NCI-H345 treated with DMSO at 0.1 percent for 48 hours (cell line): Measurements from ENCODE around the gene MRPL48.
"Not testable (repeated sequence)": the region's sequence is repeated elsewhere in the genome, so short reads cannot be mapped to it uniquely, and the experiment has no call there.

ENCODE experiments used
- DNase-seq: peaks from one replicate; lab custom pipeline; 2025; ENCODE audit not compliant: unreplicated experiment; lab: John Stamatoyannopoulos, UW

Gene MRPL48

DNA sequence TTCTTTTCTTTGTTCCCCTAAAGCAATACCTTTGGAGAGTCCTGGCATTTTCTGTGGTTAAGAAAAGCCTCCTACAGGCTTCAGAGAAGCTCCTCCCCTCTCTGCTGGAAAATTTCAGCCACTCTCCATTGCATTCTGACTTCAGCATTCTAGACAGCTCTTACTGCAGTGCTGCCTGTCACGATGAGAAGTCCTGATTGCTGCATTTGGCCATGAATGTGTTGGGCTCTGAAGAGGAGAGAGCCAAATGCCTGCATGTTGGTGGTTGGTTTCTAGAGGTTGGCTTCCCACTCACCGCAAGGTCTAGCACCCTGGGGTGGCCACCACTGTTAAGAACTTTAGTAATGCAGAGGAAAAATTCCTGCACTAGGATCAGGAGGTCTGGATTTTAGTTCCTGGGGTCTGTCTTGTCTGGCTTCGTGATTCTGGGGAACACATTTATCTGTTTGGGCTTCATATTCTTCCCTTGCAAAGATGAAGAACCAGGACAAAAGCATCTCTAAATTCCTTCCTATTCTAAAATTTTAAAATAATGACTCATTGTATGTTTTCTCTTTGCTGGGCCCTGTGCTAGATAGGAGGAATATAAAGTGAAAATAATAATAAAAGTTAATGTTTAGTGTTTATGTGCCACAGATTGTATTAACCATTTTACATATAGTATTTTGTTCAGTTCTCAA lies 50.9 kb downstream of the MRPL48 start:
- no peak for DNase-seq

DNA sequence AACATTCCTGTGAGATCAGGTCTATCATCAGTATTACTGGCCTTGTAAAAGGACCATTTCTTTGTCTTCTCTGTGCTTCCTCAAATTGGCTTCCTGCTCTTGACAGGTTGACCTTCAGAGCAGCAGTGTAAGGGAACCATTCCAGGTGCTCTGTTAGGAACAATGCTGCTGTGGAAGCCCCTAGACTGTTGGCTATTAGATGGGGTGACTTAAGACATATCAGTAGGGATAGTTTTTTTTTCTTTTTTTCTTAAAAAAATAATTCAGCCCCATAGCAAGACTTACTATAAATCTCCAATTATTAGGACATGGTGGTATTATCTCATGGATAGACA lies 51.4 kb downstream of the MRPL48 start:
- DNase-seq = no peak

DNA sequence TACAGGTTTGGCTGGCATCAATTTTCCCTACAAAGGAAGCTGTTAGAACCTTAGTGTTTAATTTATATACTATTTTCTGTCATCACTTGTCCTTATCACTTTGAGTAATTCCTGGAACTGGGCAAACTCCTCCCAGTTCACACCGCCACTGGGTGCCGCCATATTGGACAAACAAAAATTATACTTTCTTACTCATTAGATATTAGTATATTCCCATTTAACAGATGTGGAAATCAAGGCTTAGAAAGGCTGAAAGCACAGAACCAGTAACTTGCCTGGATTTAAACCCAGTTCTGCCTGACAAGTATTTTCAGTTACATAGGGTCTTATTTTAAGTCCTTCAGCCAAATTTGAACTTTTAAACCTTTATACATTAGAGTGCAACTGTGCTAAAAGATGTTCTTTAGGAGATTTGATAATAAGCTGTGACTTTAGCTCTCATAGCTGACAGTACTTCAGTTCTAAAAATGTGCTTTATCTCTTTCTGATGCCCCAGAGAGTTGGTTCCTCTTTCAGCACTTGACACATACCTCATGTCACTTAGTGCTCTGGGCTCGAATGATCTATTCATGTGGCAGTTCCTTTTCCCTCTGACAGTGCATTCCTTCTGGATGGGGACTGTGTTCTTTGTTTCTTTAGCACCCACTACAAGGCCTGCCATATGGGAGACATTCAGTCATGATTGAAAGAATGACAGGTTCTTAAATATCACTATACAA lies 63.5 kb downstream of the MRPL48 start:
- no peak for DNase-seq

DNA sequence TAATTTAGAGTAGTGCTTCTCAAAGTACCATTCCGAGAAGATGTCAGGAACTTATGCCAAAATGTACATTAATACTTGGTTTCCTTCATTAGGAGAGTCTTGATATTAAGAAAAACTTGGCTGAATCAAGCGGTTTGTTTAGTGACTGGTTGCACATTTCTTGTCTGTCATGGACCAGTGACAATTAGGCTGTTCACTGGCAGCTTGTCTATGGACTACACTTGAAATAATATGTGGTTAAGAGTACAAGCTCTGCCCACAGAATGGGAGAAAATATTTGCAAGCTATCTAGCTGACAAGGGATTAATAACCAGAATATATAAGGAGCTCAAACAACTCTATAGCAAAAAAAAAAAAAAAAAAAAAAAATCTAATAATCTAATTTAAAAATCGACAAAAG lies 64.4 kb downstream of the MRPL48 start:
- no peak for DNase-seq

DNA sequence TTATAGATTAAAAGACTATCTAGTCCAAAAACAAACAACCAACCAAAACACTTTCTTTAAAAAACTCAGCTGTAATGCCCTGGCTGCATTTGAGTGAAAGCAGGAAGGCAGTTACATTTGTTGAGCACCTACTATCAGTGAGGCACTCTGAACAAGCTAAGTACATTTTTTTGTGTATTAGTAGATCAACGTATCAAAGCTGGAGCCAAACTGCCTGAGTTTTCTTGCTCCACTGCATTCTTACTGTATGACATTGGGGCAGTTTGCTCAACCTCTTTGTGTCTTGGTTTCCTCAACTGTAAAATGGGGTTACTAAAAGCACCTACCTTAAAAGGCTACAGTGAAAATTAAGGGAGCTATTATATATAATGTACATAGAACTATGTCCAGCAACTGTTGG lies 67.0 kb downstream of the MRPL48 start:
- DNase-seq = no peak

DNA sequence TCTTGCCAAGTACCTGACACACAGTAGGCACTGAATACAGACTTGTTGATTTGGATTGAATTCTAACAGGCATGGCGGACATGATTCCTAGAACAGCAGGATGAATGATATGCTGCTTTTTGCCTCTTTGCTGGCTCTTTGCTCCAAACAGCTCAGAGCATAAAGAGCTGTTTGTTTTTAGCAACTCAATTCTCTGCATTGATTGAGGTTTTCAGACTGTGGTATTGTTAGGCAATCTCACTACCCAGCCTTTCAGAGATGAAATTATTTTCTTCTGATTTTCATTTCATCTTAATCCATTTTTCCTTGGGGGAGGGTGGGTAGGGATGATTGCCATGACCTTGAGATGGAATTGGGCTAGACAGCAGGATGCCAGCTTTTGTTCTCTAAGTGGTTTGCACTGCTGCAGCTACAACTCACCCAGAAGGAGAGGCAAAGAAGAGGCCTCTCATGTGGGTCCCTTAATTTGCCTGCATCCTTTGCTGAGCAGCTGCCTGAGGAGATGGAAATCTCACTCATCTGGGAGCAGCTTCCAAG lies 68.4 kb downstream of the MRPL48 start:
- DNase-seq = no peak

DNA sequence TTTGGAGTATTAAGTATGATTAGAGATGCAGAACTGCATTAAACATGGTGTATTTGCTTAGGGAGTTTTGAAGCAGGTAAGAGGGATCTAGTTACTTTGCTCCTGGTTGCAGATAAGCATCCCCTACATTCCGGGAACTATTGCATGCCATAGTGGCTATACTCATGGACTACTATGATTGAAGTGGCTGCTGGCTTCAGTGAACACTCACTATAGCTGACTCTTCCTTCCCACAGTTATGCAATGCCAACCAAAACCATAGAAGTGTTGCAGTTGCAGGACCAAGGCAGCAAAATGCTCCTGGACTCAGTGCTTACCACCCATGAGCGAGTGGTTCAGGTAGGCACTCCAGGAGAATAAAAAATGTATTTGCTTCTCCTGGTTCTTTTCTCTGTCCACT lies 72.0 kb downstream of the MRPL48 start:
- no peak for DNase-seq

DNA sequence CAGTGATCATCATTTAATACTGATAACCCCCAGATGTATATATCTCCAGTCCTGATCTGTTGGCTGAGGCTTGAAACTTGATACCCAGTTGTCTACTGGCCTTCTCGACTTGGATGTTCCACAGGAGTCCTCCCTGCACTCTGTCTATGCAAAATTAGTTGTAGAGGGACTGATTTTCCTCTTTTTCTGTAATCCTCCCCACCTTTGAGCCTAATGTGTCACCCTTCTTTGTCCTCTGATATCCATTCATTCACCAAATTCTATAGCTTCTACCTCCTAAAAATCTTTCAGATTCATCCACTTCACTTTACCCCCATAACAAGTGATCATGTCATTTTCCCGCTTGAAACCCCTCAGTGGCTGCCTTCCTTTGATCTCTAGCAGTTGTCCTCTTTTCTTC lies 72.5 kb downstream of the MRPL48 start:
- no peak for DNase-seq

DNA sequence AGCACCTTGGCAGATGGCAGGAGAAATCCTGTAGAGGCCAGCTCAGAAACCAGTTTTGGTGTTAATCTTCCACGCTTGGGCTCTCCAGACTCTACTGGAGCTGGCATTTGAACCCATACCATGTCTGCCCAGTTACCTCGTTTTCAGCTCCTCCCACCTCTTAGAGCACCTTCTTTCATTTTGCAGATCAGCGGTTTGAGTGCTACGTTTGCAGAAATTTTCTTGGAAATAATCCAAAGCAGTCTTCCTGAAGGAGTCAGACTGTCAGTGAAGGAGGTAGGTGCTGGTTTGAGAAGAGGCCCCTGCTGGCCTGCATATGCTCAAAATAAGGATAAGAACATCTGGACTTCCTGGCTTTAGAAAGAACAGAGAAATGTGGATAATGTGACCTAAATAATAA lies 75.3 kb downstream of the MRPL48 start:
- no peak for DNase-seq

DNA sequence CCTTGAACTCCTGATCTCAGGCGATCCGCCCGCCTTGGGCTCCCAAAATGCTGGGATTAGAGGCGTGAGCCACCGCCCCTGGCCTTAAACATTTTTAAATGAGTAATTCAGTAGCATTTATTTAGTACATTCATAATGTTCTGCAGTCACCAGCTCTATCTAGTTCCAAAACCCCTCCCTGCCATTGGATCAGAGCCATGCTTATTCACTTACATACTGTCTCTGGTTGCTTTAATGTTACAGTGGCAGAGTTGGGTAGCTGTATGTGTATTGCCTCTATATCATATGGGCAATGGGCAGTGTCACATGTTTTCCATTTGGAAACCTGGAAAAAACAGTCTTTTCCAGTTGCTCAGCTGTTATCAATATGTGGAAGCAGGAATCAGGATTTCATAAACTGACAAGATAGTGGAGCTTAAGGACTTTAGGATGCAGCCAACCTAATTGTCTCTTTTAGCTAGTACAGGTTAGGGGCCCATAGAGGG lies 78.5 kb downstream of the MRPL48 start:
- no peak for DNase-seq

DNA sequence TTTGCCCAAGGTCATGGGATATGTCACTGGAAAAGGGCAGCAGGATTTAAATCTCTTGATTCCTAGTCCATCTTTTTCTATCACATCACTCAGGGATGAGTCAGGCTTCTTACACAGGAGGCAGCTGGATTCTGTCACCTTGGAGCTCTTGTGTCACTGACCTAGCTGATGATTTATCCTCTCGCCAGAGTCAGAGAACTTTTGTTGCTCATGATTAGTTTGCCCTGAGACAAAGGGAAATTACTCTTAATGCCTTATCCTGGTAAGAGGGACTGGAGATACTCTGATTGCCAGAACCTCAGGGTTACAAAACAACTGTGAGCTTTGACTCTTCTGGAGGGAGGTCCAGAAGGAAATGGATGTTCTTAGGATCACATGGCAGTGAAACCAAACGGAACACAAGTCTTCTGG lies 78.9 kb downstream of the MRPL48 start:
- DNase-seq = no peak

DNA sequence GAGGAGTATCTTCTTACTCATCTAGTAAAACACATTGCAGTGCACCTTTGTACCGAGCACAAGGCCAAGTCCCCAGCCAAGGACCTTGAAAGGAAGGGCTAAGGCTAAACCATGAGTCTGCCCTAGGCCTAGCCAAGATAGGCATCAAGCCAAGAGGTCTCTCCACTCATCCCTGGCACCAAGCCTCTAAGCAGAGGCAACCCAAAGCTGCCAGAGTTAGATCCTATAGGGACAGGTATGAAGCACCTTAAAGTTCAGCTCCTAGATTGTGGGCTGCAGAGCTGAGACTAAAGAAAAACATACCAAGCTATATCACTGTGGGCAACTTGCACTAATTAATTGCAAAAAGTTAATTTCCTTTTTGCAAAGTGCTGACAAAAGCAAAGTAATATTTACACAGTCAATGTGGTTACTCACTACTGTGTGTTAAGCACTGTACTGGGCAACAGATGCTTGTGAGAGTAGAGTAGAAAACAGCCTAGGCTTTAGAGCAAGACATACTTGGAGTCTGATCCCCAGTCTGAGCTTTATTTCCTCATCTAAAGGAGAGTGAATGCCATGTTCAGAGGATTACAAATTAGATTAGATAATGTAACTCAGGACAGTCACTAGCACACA lies 81.8 kb downstream of the MRPL48 start:
- no peak for DNase-seq

DNA sequence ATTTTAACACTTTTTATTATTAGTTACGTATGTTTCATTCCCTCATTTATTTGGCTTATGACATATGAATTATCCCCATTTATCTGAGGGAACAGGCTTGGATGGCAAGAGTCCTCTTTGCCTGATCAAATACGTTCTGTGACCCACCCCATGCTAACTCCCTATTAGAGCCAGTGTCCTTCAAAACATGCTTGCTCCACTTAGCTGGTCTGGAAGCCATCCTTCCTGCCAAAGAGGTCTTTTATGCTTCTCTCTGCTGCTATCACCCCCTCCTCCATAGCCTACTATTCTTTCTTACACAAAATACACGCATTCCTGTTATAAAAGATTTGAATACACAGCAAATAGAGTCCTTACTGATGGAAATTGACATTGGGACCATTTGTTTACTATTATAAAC lies 82.6 kb downstream of the MRPL48 start:
- no peak for DNase-seq

DNA sequence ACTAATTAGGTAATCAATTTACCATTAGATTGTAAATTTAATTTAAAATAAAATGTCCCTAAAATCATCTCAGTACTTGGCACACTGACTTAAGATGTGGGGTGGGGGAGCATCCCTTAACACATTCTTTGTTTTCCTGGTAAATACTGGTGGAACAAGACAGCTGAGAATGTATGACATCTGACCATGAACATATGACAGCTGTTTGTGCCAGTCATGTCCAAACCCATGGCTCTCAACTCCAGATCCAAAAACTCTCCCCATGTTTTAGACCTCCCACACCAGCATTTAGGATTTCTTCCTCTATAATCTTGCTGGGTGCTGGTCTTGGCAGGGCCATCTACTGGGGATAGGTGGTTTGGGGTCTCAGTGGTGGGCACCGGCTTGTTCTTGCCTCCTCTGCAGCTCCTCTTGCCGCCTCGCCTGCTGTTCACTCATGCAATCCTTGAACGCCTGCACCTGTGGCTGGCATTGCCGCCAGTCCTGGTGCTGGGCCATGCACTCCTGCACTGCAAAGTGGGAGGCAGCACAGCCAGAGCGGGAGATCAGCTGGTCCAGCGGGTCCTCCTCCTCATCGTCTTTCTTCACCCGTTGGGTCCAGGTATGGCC lies 85.2 kb downstream of the MRPL48 start:
- DNase-seq = no peak

DNA sequence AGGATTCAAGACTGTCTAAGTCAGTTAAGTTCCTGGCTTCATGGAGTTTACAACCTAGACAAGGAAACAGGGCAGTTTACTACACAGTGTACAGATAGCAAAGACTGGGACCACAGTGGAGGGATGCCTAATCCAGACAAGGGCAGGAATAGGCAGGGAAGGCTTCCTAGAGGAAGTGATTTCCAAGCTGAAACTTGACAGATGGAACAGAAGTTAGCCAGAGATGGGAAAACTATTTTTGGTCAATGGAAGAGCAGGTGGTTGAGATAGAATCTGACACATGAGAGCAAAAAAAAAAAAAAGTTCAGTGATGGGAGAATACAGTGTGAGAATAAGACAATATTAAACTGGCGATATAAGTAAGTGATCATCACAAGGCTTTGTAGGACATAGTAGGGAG lies 87.7 kb downstream of the MRPL48 start:
- DNase-seq = no peak

DNA sequence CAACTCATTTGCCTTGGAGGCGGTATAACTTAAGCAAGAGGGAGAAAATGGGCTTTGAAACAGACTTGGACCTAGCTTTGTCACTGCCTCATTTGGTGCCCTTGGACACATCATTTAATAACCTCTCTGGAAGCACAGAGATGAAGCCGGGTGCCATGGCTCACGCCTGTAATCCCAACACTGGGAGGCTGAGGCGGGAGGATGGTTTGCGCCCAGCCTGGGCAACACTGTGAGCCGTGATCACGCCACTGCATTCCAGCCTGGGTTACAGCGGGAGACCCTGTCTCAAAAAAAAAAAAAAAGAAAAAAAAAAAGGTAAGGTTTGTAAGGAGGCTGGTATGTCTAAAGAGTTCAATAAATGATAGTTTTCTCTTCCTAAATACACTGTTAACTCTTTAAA lies 88.2 kb downstream of the MRPL48 start:
- DNase-seq = no peak

DNA sequence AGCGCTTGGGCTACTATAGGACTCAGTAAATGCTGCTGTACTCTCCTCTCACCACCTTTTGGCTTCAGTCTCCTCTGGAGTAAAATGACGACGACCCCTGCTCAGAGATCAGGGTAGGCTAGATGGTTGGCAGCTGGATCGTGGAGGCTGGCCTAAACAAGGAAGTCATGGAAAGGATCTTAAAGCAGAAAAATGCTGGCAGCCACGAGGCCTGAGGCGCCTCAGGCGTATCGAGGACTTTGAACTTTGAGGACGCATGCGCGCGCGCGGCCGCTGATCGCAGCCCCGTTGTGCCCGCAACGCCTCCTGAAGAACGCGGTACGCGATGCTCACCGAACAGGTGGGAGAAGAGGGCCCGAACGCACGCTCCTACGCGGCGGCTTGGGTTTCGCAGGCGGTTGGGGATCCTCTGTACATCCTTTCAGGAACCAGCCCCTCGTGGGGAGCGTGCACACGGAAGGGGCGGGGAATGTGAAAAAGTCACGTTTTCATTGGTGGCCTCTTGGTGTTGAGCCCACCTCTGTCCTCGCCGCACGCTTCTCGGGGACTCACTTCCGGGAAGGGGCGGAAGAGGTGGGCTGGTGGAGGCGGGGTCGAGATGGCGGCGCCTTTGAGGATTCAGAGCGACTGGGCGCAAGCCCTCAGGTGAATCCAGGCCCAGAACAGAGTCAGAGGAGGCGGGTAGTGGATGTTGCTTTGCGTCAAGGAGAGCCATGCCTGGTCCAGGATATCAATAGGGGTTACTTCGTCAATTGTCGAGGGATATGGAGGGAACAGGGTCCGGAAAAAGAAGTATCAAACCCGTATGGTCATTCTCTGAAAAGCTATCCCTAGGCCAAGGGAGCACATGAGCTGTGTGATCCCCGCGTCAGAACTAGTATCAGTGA lies 89.0 kb downstream of the MRPL48 start, which contains the start of the genes COA4 and PAAF1:
Gene COA4, minus strand, starts transcription at position 423 of the 887 bp plus-strand sequence. CDS start 3,468 bp downstream, outside the sequence.
Gene PAAF1, plus strand, starts transcription at position 576 of the 887 bp plus-strand sequence. Its CDS starts 23 bp downstream, at position 599.
- peak; percentile 95 for DNase-seq

DNA sequence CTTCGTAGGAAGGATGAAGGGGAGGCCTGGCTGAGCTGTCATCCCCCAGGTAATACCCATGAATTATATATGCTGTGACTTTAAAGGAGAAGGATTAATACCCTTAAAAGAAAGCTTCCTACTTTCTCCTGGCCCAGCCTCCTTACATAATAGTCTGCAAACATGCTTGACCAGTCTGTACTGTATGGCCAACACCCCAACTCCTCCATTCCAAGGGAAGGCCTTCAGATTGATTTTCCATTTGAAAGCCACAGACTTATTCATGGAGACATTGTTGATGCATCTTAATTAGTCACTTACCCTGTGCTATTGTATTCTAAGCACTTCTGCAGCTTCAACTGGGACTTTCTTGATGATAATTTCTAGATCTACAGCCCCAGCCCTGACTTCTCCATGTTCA lies 91.1 kb downstream of the MRPL48 start:
- DNase-seq = no peak

DNA sequence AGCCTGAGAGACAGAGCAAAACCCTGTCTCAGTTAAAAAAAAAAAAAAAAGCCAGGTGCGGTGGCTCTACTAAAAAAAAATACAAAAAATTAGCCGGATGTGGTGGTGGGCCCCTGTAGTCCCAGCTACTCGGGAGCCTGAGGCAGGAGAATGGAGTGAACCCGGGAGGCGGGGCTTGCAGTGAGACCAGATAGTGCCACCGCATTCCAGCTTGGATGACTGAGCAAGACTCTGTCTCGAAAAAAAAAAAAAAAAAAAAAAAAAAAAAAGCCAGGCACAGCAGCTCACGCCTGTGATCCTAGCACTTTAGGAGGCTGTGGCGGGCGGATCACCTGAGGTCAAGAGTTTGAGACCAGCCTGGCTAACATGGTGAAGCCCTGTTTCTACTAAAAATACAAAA lies 92.8 kb downstream of the MRPL48 start:
- DNase-seq = not testable (repeated sequence)

DNA sequence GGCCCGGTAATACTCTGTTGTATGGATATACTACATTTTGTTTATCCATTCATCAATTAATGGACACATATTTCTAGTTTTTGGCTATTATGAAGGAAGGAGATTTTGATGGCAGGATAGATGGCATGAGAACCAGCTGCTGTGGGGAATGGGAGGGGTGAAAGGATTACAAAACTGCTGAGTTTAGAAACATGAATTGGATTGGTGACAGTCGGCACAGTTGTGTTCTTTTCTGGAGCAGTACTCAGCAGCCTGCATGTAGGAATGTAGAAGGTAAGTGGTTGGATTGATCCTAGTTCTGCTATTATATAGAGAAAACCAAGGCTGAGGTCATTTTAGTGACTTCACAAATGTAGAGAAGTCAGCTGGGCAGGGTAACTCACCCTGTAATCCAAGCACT lies 96.2 kb downstream of the MRPL48 start:
- no peak for DNase-seq
